ENCODE measurements around the gene SMC3.
"Not testable (repeated sequence)": the region's sequence is repeated elsewhere in the genome, so short reads cannot be mapped to it uniquely, and the experiment has no call there.

The SMC3 gene

DNA sequence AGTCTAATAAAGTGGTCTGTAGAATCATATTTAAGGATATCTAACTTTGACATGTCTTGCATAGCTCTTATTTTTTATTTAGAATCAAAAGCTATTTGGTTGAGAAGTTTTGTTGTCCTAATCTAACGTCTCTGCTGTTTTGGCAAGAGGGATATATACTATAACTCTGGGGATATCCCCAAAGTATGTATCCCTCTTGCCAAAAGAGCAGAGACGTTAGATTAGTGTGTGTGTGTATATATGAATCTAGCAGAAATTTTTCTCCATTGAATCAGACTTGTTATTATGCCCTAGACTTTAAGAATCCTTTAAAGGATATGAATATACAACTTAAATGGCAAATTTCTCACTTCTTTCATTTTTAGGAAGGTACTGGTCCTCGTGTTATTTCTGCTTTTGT, 9.6 kb downstream of the SMC3 start:
- no peak for DNase-seq (ENCODE audit: low read depth)

DNA sequence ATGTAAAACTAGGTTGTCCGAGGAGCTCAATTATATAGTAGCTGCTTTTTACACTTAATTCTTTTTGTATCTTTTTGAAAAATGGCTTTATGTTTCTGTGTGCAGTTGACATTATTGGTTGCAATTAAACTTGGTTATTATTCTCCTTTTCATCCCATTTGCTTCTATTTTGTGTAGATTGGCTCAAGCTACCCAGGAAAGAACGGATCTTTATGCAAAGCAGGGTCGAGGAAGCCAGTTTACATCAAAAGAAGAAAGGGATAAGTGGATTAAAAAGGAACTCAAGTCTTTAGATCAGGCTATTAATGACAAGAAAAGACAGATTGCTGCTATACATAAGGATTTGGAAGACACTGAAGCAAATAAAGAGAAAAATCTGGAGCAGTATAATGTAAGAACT, 16.5 kb downstream of the SMC3 start:
- DNase-seq (ENCODE audit: low read depth), result no peak

DNA sequence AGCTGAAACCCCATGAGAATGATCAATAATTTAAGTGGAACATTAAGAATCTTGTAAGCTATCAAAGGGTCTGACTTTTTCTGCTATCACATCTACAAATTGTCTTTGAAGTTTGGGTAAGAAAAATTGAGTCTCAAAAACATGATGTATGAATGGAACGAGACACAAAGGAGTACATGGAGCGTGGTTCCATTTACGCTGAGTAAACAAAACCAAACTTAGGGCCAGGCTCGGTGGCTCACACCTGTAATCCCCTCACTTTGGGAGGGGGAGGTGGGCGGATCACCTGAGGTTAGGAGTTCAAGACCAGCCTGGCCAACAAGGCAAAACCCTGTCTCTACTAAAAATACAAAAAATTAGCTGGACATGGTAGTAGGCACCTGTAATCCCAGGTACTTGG, 24.3 kb downstream of the SMC3 start:
- no peak for DNase-seq (ENCODE audit: low read depth)

DNA sequence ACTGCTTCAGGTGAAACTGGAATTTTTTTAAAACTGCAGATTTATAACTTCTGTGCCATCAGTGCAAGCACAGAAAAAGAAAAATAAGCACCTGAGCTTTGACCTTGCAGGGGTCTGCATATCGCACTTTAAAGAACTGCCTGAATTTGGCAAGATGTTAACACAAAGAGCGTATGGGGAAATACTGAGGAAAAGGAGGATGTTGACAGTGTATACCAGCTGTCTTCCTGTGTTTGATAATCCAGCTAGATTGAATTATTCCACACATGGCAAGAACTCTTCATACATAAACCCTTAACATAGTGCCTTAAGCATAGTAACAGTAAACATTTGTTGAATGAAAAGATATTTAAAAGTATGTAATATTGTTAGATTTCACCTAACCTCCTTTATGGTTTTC, 30.0 kb downstream of the SMC3 start:
- DNase-seq (ENCODE audit: low read depth), result no peak

DNA sequence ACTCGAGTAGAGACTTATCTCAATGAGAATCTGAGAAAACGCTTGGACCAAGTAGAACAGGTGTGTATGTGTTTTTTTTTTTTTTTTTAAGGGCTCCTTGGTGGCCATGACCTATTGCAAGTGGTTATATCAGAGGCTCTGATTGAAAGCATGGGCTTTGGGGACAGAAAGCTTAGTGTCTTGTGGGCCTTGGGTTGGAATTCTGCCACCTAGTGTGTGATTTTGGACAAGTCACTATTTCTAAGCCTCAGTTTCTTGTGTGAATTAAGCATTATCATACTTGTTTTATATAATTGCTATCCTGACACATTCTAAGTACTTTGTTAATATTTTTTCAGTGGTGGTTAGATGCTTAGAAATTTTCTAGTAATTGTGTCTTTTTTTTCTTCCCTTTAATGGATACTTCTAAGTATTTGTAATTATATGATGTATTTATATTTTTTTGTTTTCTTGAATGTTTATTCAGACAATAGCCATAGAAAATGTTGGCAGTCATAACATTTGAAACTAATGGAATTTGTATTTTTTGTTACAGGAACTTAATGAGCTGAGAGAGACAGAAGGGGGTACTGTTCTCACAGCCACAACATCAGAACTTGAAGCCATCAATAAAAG, 33.1 kb downstream of the SMC3 start:
- DNase-seq (ENCODE audit: low read depth), result no peak

DNA sequence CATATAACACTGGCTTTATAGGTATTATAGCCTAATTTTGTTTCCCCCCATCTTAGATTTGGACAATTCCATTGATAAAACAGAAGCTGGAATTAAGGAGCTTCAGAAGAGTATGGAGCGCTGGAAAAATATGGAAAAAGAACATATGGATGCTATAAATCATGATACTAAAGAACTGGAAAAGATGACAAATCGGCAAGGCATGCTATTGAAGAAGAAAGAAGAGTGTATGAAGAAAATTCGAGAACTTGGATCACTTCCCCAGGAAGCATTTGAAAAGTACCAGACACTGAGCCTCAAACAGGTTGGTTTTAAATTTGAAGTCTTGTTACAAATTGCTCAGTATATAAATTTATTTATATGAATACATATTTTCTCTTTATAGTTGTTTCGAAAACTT, 34.1 kb downstream of the SMC3 start:
- DNase-seq (ENCODE audit: low read depth), result no peak

DNA sequence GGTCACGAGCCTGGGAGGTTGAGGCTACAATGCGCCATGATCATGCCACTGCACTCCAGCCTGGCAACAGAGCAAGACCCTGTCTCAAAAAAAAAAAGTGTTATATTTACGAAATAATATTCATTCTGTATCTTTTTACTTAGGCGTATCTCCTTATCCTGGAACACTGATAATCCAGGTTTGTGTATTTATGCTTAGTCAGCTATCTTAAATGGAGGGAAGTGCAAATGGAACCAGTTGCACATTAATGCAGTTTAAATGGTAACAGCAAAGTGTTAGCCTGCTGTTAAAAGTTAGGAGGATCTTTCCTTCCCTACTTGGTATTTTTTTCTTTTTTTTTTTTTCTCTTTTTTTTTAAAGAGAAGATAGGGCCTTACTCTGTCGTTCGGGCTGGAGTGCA, 40.6 kb downstream of the SMC3 start:
- no peak for DNase-seq (ENCODE audit: low read depth)

DNA sequence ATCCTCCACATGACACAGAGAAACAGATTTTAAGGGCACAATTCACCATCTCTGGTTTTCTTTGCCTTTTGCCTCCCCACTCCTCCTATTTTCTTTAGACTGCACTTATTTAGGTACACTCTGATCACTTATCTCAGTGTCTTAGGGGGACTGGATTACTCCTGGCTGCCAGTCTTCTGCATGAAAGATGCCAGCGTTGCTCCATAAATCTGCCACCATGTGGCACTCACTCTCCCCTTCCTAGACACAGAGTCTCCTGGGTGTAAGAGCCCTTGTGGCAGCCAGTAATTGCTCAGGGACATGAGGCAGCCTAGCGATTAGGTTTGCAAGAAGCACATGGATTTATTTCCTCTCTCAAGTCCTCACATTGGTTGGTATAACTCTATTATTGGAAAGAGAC, 42.1 kb downstream of the SMC3 start:
- no peak for DNase-seq (ENCODE audit: low read depth)

DNA sequence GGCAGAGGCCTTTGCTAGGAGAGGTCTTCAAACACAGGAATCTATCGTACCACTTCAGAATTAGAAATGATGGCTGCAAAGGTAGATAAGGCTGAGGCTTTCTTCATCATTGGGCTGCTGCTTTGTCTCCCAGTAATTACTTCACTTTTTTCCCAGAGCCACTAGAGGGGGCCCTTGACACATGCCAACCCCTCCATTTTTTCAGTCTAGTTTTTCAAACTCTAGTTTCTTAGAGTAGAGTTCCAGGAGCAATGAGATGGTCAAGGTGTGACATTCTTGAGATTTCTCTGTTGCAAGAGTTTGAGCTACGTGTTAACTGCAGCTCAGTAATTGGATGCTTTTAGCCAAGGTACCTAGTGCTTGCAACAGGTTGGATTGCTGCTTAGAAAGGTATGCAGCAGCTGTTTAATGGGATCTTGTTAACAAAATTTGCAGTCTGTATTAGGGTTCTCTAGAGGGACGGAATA, 42.8 kb downstream of the SMC3 start:
- no peak for DNase-seq (ENCODE audit: low read depth)

DNA sequence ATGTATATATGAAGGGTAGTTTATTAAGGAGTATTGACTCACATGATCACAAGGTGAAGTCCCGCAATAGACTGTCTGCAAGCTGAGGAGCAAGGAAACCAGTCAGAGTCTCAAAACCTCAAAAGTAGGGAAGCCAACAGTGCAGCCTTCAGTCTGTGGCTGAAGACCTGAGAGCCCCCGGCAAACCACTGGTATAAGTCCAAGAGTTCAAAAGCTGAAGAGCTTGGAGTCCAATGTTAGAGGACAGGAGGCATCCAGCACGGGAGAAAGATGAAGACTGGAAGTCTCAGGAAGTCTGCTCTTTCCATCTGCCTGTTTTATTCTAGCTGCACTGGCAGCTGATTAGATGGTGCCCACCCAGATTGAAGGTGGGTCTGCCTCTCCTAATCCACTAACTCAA, 43.3 kb downstream of the SMC3 start:
- not testable (repeated sequence) for DNase-seq (ENCODE audit: low read depth)

DNA sequence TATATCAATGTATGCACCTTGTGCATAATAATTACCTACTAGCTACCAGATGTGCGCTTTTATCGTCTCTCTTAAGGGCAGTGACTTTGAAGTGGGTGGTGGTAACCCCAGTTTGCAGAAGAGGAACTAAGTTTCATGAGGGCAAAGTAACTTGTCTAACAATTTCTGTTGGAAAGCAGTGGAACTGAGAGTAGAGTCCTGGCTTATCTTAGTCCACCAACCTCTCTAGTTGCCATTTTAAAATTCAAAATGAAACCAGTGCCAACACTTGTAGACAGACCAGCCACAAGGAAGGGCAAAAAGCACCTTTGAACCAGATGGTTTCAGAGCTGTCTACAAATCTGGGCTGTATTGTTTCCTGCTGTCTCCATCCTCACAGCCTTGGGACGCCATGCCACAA, 44.6 kb downstream of the SMC3 start:
- DNase-seq (ENCODE audit: low read depth), result no peak

DNA sequence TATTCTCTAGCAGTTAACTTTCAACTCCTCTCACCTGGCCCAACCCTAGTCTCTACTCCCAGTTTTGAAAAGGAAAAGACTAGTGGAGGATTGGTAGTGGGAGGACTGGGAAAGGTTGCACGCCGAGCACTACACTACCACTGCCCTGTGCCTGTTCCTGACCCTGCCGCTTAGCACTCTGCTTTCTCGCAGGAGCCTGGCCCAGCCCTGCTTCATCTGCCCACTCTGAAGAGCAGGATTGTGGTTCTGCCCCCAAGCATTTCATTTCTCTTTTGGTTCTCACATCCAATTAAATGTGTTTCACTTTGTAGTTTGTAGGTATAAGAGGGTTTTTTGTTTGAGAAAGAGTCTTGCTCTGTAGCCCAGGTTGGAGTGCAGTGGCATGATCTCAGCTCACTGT, 45.1 kb downstream of the SMC3 start:
- no peak for DNase-seq (ENCODE audit: low read depth)

DNA sequence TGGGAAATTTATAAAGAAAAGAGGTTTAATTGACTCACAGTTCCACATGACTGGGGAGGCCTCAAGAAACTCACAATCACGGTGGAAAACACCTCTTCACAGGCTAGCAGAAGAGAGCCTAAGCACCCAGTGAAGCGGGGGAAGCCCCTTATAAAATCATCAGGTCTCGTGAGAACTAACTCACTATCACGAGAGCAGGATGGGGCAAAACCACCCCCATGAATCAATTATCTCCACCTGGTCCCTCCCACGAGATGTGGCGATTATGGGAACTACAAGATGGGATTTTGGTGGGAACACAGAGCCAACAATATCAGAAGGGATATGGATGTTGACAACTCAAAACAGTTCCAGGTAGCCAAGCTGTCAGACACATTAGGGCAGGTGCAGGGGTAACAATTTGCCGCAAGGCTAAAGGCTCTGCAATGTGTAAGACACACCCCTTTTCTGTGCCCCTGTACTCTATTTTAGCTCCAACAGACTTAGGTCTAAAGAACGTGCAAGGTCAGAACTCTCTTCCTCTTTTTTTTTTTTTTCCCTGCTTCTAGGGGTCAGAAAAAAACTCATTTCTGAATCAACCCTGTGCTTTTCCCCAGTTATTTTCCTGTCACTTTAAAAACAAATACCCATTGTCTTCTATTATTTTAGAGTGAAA, 46.0 kb downstream of the SMC3 start:
- DNase-seq (ENCODE audit: low read depth), result no peak

DNA sequence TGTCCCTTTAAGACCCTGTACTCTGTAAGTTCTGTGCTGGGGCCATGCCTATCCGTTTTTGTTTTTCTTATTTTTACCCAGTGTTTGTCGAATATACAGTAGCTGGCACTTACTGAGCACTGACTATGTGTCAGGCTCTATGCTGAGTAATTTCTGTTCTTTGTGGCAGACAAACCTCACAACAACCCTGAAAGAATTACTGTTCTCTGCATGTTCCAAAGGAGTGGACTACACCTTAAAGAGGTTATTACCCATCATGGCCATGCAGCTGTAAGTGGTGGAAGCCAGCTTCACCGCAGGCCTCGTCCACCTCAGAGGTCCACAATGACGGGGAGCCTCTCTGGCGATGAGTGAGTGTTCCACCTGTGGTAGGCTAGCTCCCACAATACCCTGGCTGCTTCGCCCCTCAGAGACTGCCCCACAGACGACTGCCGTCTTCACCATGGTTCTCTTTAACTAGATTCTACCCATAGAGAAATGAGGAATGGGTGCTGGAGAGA, 46.6 kb downstream of the SMC3 start:
- DNase-seq (ENCODE audit: low read depth), result no peak

DNA sequence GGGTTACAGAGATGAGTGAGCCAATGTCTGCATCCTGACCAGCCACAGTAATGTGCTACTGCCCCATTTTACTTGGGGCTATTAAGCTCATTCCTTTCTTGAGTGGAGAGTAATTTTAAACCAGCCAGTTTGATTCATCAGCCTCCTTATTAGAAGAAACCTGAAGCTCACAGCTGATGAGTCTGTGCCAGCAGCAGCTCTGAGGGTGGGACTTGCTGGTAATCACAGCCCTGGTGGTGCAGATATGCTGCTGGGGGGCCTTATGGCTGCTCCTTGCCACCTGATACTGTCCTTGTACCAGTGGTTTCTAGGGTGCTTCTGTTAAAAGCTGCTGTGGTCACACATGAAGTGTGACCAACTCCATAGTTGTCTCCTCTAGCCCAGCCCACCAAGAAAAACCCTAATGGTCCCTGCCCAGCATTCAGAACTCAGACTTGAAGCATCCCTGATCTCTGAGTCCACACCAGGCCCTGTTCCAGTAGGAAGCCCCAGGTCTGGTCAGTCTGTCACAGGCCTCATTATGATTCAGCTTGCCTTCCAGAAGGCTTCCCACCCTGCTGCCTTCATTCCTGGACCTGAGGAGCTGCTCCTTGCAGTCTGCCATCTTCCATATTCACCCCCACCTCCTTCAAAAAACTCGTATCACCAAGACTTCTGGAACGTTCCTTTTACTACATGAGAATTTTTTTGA, 47.7 kb downstream of the SMC3 start:
- no peak for DNase-seq (ENCODE audit: low read depth)

DNA sequence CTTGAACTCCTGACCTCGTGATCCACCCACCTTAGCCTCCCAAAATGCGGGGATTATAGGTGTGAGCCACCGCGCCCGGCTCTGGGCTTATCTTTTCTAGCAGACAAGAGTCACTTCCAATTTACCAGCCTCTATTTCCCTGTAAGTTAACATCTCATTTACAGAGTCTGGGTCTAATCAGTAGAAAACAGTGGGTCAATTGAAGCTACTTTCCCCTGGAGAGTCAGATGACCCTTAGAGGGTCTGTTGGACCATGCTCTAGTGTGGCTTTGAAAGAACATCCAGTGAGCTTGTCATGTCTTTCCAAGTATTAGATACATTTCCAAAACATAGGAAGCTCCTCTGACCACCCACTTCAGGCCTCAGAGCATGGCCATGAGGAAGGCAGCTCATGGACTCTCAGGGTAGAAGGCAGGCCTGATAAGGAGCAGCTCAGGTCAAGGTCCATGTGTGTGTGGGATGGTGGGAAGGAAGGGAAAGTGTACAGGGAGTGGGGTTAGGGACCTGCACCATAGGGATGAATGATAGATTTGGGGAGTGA, 49.1 kb downstream of the SMC3 start:
- DNase-seq (ENCODE audit: low read depth), result no peak

DNA sequence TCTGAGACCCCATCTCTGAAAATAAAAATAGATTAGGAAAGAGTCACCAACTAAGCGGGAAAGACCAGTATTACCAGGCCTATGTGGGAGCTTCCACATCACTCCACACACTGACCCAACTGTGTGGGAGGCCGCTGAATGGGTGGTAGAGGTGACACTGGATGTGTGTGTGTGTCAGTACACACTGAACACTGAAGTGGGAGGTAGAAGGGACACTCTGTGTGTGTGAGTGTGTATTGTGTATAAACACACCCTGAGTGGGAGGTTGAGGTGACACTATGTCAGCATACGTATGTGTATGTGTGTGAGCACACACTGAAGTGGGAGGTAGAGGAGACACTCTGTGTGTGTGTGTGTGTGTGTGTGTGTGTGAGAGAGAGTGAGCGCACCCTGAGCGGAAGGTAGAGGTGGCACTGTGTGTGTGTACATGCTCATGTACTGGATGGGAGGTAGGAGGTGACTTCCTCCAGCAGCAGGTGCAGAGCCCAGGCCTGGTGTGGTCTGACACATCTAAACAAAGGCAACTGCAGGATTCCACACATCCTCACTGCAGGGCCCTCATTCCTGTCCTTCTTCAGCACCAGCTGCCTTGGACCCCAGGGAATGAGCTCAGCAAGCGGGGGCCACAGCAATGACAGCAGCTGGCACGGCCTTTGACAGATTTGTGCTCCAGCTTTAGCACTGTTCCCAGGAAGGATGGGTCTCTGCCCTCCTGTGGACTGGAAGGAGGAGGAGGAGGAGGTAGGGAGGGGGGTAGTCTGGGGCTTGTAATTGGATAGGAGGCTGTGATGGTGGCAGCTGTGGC, 50.1 kb downstream of the SMC3 start:
- no peak for DNase-seq (ENCODE audit: low read depth)

DNA sequence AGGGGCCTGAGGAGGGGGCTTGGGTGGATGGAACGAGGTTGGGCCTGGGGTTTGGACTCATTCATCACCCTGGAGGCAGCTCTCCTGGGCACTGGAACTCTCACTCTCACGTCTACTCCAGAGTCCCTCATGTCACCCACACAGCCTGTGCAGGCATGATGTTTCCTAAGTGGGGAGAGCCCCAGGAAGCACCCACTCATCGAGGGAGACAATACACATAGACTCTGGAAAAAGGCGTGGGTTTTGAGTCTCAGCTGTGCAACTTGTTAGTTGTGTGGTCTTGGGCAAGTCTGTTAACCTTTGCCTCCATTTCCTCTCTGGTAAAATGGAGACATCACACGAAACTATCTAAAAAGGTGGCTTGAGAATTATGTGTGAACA, 50.7 kb downstream of the SMC3 start:
- no peak for DNase-seq (ENCODE audit: low read depth)

DNA sequence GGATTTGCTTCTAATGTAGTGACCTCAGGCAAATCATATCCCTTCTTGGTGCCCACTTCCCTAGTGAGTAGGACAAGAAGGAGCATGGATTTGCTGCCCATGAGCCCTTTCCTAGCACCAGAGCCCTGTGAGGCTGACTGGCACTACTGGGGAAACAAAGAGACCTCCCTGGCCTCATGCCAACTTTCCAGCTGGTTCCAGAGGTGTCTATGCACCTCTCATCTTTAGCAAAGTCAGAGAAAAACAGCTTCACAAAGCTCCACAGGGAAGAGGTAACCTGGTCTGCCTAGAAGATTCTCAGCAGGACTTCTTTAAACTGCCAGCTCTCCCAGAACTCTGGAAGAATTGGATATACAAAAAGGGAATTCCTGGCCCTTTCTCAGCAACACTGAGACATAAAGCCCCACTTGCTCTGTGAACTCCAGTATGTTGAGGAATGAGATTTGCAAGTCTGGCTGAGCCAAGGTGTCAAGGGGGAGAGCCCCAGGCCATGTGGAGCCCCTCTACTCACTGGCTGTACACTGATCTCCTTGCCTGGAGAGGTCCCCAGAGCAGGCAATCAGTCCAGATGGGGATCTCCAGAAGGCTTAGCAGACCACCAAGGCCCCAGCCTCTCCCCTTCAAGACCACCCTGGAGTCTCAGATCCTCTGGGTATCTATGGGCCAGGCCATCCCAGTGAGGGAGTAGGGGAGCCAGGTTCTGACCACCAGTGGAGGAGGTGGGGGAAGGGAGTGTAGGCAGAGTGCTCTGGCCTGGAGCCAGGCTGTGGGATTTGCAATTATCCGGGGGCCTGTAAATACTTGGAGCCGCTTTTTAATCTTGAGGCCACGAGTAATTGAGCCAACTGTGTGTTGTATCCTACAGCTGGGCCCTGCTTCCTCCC, 52.3 kb downstream of the SMC3 start:
- DNase-seq (ENCODE audit: low read depth), result no peak

DNA sequence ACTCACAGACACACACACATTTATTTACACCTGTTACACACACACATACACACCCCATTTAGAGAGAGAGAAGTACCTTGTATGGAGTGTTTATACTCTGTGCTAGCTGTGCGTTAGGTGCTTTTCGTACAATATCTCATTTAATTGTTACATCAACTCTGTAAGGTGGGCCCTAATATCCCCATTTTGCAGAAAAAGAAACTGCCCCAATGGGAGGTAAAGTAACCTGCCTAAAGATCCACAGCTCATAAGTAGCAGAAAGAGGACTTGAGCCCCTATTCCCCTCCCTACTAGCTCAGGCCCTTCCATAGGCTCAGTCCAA, 52.9 kb downstream of the SMC3 start:
- no peak for DNase-seq (ENCODE audit: low read depth)

DNA sequence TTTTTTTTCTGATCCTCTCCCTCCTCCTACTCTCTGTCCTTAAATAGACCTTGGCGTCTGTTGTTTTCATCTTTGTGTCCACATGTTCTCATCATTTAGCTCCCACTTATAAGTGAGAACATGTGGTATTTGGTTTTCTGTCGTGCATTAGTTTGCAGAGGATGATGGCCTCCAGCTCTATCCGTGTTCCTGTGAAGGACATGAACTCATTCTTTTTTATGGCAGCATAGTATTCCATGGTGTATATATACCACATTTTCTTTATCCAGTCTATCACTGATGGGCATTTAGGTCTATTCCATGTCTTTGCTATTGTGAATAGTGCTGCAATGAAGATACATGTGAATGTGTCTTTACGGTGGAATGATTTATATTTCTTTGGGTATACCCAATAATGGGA, 55.8 kb downstream of the SMC3 start:
- not testable (repeated sequence) for DNase-seq (ENCODE audit: low read depth)

Measured in stimulated activated CD8-positive, alpha-beta memory T cell treated with anti-CD3 and anti-CD28 coated beads, Interleukin-12 subunit alpha, Interleukin-12 subunit beta, amount 100 ng/mL, for 4 hours (primary cell).